ENCODE measurements around the gene HDGF.
A peak's percentile ranks its signal among the peaks of the same experiment; 100 is the strongest.

Gene HDGF

GRCh38 chr1:156752843-156753482 lies 1.5 kb upstream of the HDGF start:
- no peak for DNase-seq (ENCODE audit: low read depth, low spot score)
- Histone ChIP-seq H3K4me3 (ENCODE audit: low read length) (no peak overlapping the region), H3K27me3 (ENCODE audit: control insufficient read depth, insufficient read depth, low read length) (no peaks in the 10 kb centered on the region), H3K9me3 (ENCODE audit: control insufficient read depth, insufficient read depth, low read length) (no peaks in the 10 kb centered on the region), H3K4me1 (ENCODE audit: control insufficient read depth, insufficient read depth, low read length) (peaks cover 11% of the 10 kb centered on the region), H3K27ac (ENCODE audit: low read length) (no peak overlapping the region), H3K36me3 (ENCODE audit: control insufficient read depth, insufficient read depth, low read length) (no peaks in the 10 kb centered on the region)
- no CpG with 5 or more reads among the region's 1 CpG for WGBS (ENCODE audit: insufficient coverage, insufficient read length)

- Histone ChIP-seq H3K9me3 (ENCODE audit: control insufficient read depth, insufficient read depth, low read length) (no peaks in the 10 kb centered on the region), H3K27ac (ENCODE audit: low read length) (no peak overlapping the region), H3K4me1 (ENCODE audit: control insufficient read depth, insufficient read depth, low read length) (peaks cover 14% of the 10 kb centered on the region), H3K4me3 (ENCODE audit: low read length) (peak overlapping the region; percentile 93), H3K27me3 (ENCODE audit: control insufficient read depth, insufficient read depth, low read length) (no peaks in the 10 kb centered on the region), H3K36me3 (ENCODE audit: control insufficient read depth, insufficient read depth, low read length) (no peaks in the 10 kb centered on the region)
- peak; percentile 85 for DNase-seq (ENCODE audit: low read depth, low spot score)
- WGBS (ENCODE audit: insufficient coverage, insufficient read length) = no CpG with 5 or more reads among the region's 68 CpGs
Measured at GRCh38 chr1:156751757-156752481, 444 bp upstream of the HDGF start.

GRCh38 chr1:156750711-156751450 lies 594 bp downstream of the HDGF start:
- no CpG with 5 or more reads among the region's 64 CpGs for WGBS (ENCODE audit: insufficient coverage, insufficient read length)
- Histone ChIP-seq H3K27me3 (ENCODE audit: control insufficient read depth, insufficient read depth, low read length) (no peaks in the 10 kb centered on the region), H3K9me3 (ENCODE audit: control insufficient read depth, insufficient read depth, low read length) (no peaks in the 10 kb centered on the region), H3K4me1 (ENCODE audit: control insufficient read depth, insufficient read depth, low read length) (peaks cover 15% of the 10 kb centered on the region), H3K27ac (ENCODE audit: low read length) (no peak overlapping the region), H3K4me3 (ENCODE audit: low read length) (peak overlapping the region; percentile 93), H3K36me3 (ENCODE audit: control insufficient read depth, insufficient read depth, low read length) (no peaks in the 10 kb centered on the region)
- no peak for DNase-seq (ENCODE audit: low read depth, low spot score)

- H3K27me3 ChIP-seq (ENCODE audit: control insufficient read depth, insufficient read depth, low read length) = no peaks in the 10 kb centered on the region
- no peaks in the 10 kb centered on the region for H3K9me3 ChIP-seq (ENCODE audit: control insufficient read depth, insufficient read depth, low read length)
- DNase-seq (ENCODE audit: low read depth, low spot score) = no peak
- WGBS (ENCODE audit: insufficient coverage, insufficient read length) = no CpG with 5 or more reads among the region's 5 CpGs
- no peaks in the 10 kb centered on the region for H3K36me3 ChIP-seq (ENCODE audit: control insufficient read depth, insufficient read depth, low read length)
- peak overlapping the region; percentile 93; the same call in 1 of the 2 replicates for H3K4me3 ChIP-seq (ENCODE audit: low read length)
- no peak overlapping the region for H3K27ac ChIP-seq (ENCODE audit: low read length)
- peaks cover 17% of the 10 kb centered on the region for H3K4me1 ChIP-seq (ENCODE audit: control insufficient read depth, insufficient read depth, low read length)
Measured at GRCh38 chr1:156750191-156750672, 1.2 kb downstream of the HDGF start.

- WGBS (ENCODE audit: insufficient coverage, insufficient read length) = no CpG with 5 or more reads among the region's 8 CpGs
- H3K4me1 ChIP-seq (ENCODE audit: control insufficient read depth, insufficient read depth, low read length) = peaks cover 17% of the 10 kb centered on the region
- H3K27ac ChIP-seq (ENCODE audit: low read length) = no peak overlapping the region
- H3K9me3 ChIP-seq (ENCODE audit: control insufficient read depth, insufficient read depth, low read length) = no peaks in the 10 kb centered on the region
- DNase-seq (ENCODE audit: low read depth, low spot score) = no peak
- H3K27me3 ChIP-seq (ENCODE audit: control insufficient read depth, insufficient read depth, low read length) = no peaks in the 10 kb centered on the region
- H3K4me3 ChIP-seq (ENCODE audit: low read length) = no peak overlapping the region; the same call in 1 of the 2 replicates
- H3K36me3 ChIP-seq (ENCODE audit: control insufficient read depth, insufficient read depth, low read length) = 0 out of 2 replicates have a peak, but pooled peaks cover 3% of the 10 kb centered on the region
Measured at GRCh38 chr1:156749419-156750118, 1.9 kb downstream of the HDGF start.

GRCh38 chr1:156748670-156749418 lies 2.6 kb downstream of the HDGF start:
- peaks cover 17% of the 10 kb centered on the region for H3K4me1 ChIP-seq (ENCODE audit: control insufficient read depth, insufficient read depth, low read length)
- no peak overlapping the region for H3K27ac ChIP-seq (ENCODE audit: low read length)
- no peaks in the 10 kb centered on the region for H3K9me3 ChIP-seq (ENCODE audit: control insufficient read depth, insufficient read depth, low read length)
- H3K36me3 ChIP-seq (ENCODE audit: control insufficient read depth, insufficient read depth, low read length) = peaks cover 8% of the 10 kb centered on the region; the same call in 1 of the 2 replicates
- no peak overlapping the region for H3K4me3 ChIP-seq (ENCODE audit: low read length)
- no CpG with 5 or more reads among the region's 9 CpGs for WGBS (ENCODE audit: insufficient coverage, insufficient read length)
- DNase-seq (ENCODE audit: low read depth, low spot score) = no peak
- H3K27me3 ChIP-seq (ENCODE audit: control insufficient read depth, insufficient read depth, low read length) = no peaks in the 10 kb centered on the region

- peak overlapping the region; percentile 34; the same call in 1 of the 2 replicates for H3K4me3 ChIP-seq (ENCODE audit: low read length)
- DNase-seq (ENCODE audit: low read depth, low spot score) = no peak
- H3K36me3 ChIP-seq (ENCODE audit: control insufficient read depth, insufficient read depth, low read length) = peaks cover 15% of the 10 kb centered on the region; the same call in 1 of the 2 replicates
- no peak overlapping the region for H3K27ac ChIP-seq (ENCODE audit: low read length)
- no CpG with 5 or more reads among the region's 8 CpGs for WGBS (ENCODE audit: insufficient coverage, insufficient read length)
- H3K27me3 ChIP-seq (ENCODE audit: control insufficient read depth, insufficient read depth, low read length) = no peaks in the 10 kb centered on the region
- peaks cover 17% of the 10 kb centered on the region for H3K4me1 ChIP-seq (ENCODE audit: control insufficient read depth, insufficient read depth, low read length)
- H3K9me3 ChIP-seq (ENCODE audit: control insufficient read depth, insufficient read depth, low read length) = no peaks in the 10 kb centered on the region
Measured at GRCh38 chr1:156747742-156748669, 3.5 kb downstream of the HDGF start.

GRCh38 chr1:156746728-156747631 lies 4.5 kb downstream of the HDGF start:
- H3K9me3 ChIP-seq (ENCODE audit: control insufficient read depth, insufficient read depth, low read length) = no peaks in the 10 kb centered on the region
- DNase-seq (ENCODE audit: low read depth, low spot score) = no peak
- H3K27me3 ChIP-seq (ENCODE audit: control insufficient read depth, insufficient read depth, low read length) = no peaks in the 10 kb centered on the region
- peaks cover 17% of the 10 kb centered on the region; the same call in 1 of the 2 replicates for H3K36me3 ChIP-seq (ENCODE audit: control insufficient read depth, insufficient read depth, low read length)
- H3K4me3 ChIP-seq (ENCODE audit: low read length) = peak overlapping the region; percentile 34; the same call in 1 of the 2 replicates
- H3K27ac ChIP-seq (ENCODE audit: low read length) = no peak overlapping the region
- WGBS (ENCODE audit: insufficient coverage, insufficient read length) = no CpG with 5 or more reads among the region's 29 CpGs
- peaks cover 17% of the 10 kb centered on the region for H3K4me1 ChIP-seq (ENCODE audit: control insufficient read depth, insufficient read depth, low read length)
